Endothelial cell of umbilical vein (primary cell): ENCODE measurements around the gene RPL36A. TPM values are rescaled to one million over a fixed set of nuclear protein-coding genes. Genes with fewer than 3 reads are reported as not detected.

Experiments used
- BruUV-seq: library from RNA; stranded (reverse); fragments of 400-500 nt; replicated peaks from 2 replicates; lab custom pipeline; 2021; lab: Mats Ljungman, UMichigan
- CTCF ChIA-PET: fragments of 300-600, 350-600 bp; sonication (Branson Sonifier 250); formaldehyde crosslinking; loops from one replicate; lab custom pipeline; 2021; ENCODE audit warnings: antibody characterized with exemption, inconsistent platforms; lab: Charles Lee
- POLR2A ChIA-PET: fragments of 300-600, 350-600 bp; sonication (Branson Sonifier 250); formaldehyde crosslinking; loops from one replicate; lab custom pipeline; 2021; ENCODE audit warnings: antibody characterized with exemption, inconsistent platforms; lab: Charles Lee
- DNase-seq: peaks from one replicate; pipeline ENCODE4 v3.0.0-alpha.2; 2011; ENCODE audit warnings: low read depth, low spot score
- FAIRE-seq: peaks from 2 replicates; lab custom pipeline; 2011; peaks lifted over from hg19 to GRCh38; lab: Jason Lieb, UNC
- H2AFZ ChIP-seq: 2 replicates; pipeline ENCODE4 v1.6.0; 2012; ENCODE audit warnings: low read depth, low read length, control low read depth, inconsistent platforms
- H3K27ac ChIP-seq: 2 replicates; pipeline ENCODE4 v1.5.1; 2011; ENCODE audit warnings: low read depth, mild to moderate bottlenecking, control low read depth, low read length, moderate library complexity; ENCODE audit not compliant: insufficient read depth
- H3K27me3 ChIP-seq, 2 experiments: 2 replicates each; pipeline versions ENCODE4 v1.6.0 to v1.6.1; 2011; ENCODE audit warnings: low read length in 2 of 2, mixed read lengths in 1 of 2; ENCODE audit not compliant: control insufficient read depth in 2 of 2, insufficient read depth in 2 of 2
- H3K36me3 ChIP-seq, 2 experiments: 2 replicates in 1 of 2; 3 replicates in 1 of 2; pipeline ENCODE4 v1.5.1; 2011; ENCODE audit warnings: low read length in 2 of 2, mild to moderate bottlenecking in 1 of 2, moderate library complexity in 1 of 2; ENCODE audit not compliant: control insufficient read depth in 2 of 2, insufficient read depth in 2 of 2; ENCODE audit errors: extremely low read depth in 1 of 2
- H3K4me1 ChIP-seq: 3 replicates; pipeline ENCODE4 v1.5.1; 2011; ENCODE audit warnings: mild to moderate bottlenecking, low read length; ENCODE audit not compliant: control insufficient read depth, insufficient read depth; ENCODE audit errors: extremely low read depth
- H3K4me2 ChIP-seq: 2 replicates; pipeline ENCODE4 v1.6.1; 2011; ENCODE audit warnings: low read length, control low read depth, mixed read lengths; ENCODE audit not compliant: insufficient read depth
- H3K4me3 ChIP-seq, 3 experiments: fragments of 200-600 bp in 1 of 3; sonication (generic), shearing (Covaris generic) in 1 of 3; replicated peaks in 1 of 3; 2 replicates each; pipeline ENCODE4 v1.5.1; 2011 to 2016; ENCODE audit warnings: control low read depth in 3 of 3, low read length in 3 of 3, mild to moderate bottlenecking in 2 of 3, inconsistent platforms in 1 of 3, low read depth in 1 of 3, moderate library complexity in 1 of 3; ENCODE audit not compliant: insufficient read depth in 1 of 3
- H3K79me2 ChIP-seq: 2 replicates; pipeline ENCODE4 v1.6.0; 2012; ENCODE audit warnings: low read length, inconsistent platforms; ENCODE audit not compliant: control insufficient read depth, insufficient read depth
- H3K9ac ChIP-seq: replicated peaks from 2 replicates; pipeline ENCODE3; 2011; ENCODE audit warnings: low read length, control low read depth; ENCODE audit not compliant: insufficient read depth; ENCODE audit errors: extremely low read depth
- H3K9me1 ChIP-seq: replicated peaks from 3 replicates; pipeline ENCODE4 v1.6.0; 2011; ENCODE audit warnings: mild to moderate bottlenecking, low read length; ENCODE audit not compliant: control insufficient read depth, insufficient read depth; ENCODE audit errors: extremely low read depth
- H3K9me3 ChIP-seq: replicated peaks from 2 replicates; pipeline ENCODE4 v1.5.1; 2012; ENCODE audit warnings: low read length, inconsistent platforms; ENCODE audit not compliant: control insufficient read depth, insufficient read depth
- H4K20me1 ChIP-seq: replicated peaks from 2 replicates; pipeline ENCODE3; 2011; ENCODE audit warnings: mild to moderate bottlenecking, low read length; ENCODE audit not compliant: control insufficient read depth, insufficient read depth; ENCODE audit errors: extremely low read depth
- EZH2 ChIP-seq: IDR thresholded peaks from 2 replicates; pipeline ENCODE4 v1.6.1; 2012; ENCODE audit warnings: borderline replicate concordance, low read depth, mild to moderate bottlenecking, moderate library complexity, low read length, inconsistent platforms; ENCODE audit not compliant: severe bottlenecking
- FOS ChIP-seq: IDR thresholded peaks from 2 replicates; pipeline ENCODE4 v1.6.1; 2011; ENCODE audit warnings: mild to moderate bottlenecking, low read length, moderate library complexity, borderline replicate concordance; ENCODE audit not compliant: insufficient read depth
- GATA2 ChIP-seq: IDR thresholded peaks from 2 replicates; pipeline ENCODE4 v1.7.0; 2011; ENCODE audit warnings: low read depth, mild to moderate bottlenecking, moderate library complexity, mixed read lengths, low read length; ENCODE audit not compliant: insufficient read length, insufficient read depth
- JUN ChIP-seq: IDR thresholded peaks from 2 replicates; pipeline ENCODE4 v1.6.1; 2011; ENCODE audit warnings: borderline replicate concordance, low read depth; ENCODE audit not compliant: insufficient read length, insufficient read depth
- MYC ChIP-seq: IDR thresholded peaks from one replicate; pipeline ENCODE4 v1.6.1; 2011; ENCODE audit warnings: mild to moderate bottlenecking, low read depth, low read length
- POLR2A ChIP-seq: IDR thresholded peaks from 2 replicates; pipeline ENCODE4 v1.6.1; 2012; ENCODE audit warnings: low read depth, mild to moderate bottlenecking, control low read depth, low read length
- POLR2AphosphoS5 ChIP-seq: IDR thresholded peaks from 2 replicates; pipeline ENCODE4 v1.6.1; 2012; ENCODE audit warnings: low read depth, mild to moderate bottlenecking, control low read depth, low read length, moderate library complexity; ENCODE audit not compliant: insufficient read depth
- dilution Hi-C: fragments of 300-500 bp; cut with MboI; formaldehyde crosslinking; loops from one replicate; pipeline ENCODE4 v1.15.0; 2019; ENCODE audit warnings: low sequenced_read_pairs; ENCODE audit not compliant: extremely low pct_ligation_motif_present
- intact Hi-C: fragments of 100-400 bp; cut with micrococcal nuclease; formaldehyde crosslinking; loops from one replicate; pipeline ENCODE4 v1.10.0; 2022
- polyA plus RNA-seq, 4 experiments: library from polyadenylated mRNA; depleted of rRNA in 3 of 4; stranded (reverse) in 3 of 4; unstranded in 1 of 4; fragments of >200 nt; gene quantifications; 2 replicates each; pipeline versions ENCODE4 v1.2.1 to v1.2.3, GENCODE V29; 2011 to 2012; ENCODE audit warnings: missing spikeins in 1 of 4
- total RNA-seq: library from RNA; stranded (reverse); gene quantifications from 2 replicates; pipeline ENCODE4 v1.2.3, GENCODE V29; 2021
- TF ChIP-seq, protein P1 (sequence below), 2 donors: IDR thresholded peaks; 1 replicate in 1 of 2; 2 replicates in 1 of 2; pipeline ENCODE4 v1.5.1; 2011; ENCODE audit warnings: low read length in 2 of 2, mild to moderate bottlenecking in 2 of 2, moderate library complexity in 2 of 2, control low read depth in 1 of 2, inconsistent platforms in 1 of 2, low read depth in 1 of 2; ENCODE audit not compliant: insufficient read depth in 1 of 2; ENCODE audit errors: extremely low read depth in 1 of 2
- TF ChIP-seq, protein P2 (sequence below): IDR thresholded peaks from 2 replicates; pipeline ENCODE4 v1.6.1; 2011; ENCODE audit not compliant: insufficient read depth, insufficient read length

Gene RPL36A
- total and polyA plus RNA-seq, 2 donors (not counting 3 experiments of a cell fraction or from before 2014, with no cell fraction given): 284 to 1,196 TPM

DNA sequence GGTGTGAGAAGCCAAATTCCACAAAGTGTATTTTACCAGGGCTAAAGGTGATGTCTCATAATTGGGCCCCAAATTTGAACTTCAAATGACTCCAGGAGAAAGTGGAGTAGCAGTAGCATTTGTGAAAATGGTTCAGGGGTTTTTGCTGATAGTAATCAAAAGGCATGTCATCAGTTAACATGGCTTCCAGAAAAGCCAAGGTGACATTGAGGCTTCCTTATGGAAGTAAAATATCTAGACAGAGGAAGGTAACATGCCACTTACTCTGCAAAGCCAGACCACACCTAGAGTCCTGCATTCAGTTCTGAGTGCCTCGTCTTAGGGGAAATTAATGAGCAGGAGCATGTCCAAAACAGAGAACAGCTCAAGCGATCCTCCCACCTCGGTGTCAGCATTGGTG is 2.2 kb upstream of the RPL36A start:
- DNase-seq (no peak), FAIRE-seq (no peak)
- TF ChIP-seq, protein P1, sequence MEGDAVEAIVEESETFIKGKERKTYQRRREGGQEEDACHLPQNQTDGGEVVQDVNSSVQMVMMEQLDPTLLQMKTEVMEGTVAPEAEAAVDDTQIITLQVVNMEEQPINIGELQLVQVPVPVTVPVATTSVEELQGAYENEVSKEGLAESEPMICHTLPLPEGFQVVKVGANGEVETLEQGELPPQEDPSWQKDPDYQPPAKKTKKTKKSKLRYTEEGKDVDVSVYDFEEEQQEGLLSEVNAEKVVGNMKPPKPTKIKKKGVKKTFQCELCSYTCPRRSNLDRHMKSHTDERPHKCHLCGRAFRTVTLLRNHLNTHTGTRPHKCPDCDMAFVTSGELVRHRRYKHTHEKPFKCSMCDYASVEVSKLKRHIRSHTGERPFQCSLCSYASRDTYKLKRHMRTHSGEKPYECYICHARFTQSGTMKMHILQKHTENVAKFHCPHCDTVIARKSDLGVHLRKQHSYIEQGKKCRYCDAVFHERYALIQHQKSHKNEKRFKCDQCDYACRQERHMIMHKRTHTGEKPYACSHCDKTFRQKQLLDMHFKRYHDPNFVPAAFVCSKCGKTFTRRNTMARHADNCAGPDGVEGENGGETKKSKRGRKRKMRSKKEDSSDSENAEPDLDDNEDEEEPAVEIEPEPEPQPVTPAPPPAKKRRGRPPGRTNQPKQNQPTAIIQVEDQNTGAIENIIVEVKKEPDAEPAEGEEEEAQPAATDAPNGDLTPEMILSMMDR (IDR thresholded peaks at IDR 0.05; ENCODE audit: extremely low read depth in 1 of 2, insufficient read depth in 1 of 2, low read depth in 1 of 2, low read length in 2 of 2): no peak
- TF ChIP-seq, protein P2, sequence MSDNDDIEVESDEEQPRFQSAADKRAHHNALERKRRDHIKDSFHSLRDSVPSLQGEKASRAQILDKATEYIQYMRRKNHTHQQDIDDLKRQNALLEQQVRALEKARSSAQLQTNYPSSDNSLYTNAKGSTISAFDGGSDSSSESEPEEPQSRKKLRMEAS: no peak
- TF ChIP-seq JUN (no peak), MYC (no peak), FOS (no peak), POLR2A (no peak), GATA2 (no peak), EZH2 (no peak), POLR2AphosphoS5 (no peak)
- no peak overlapping the region for H3K9ac ChIP-seq
- no peak overlapping the region for H3K4me2 ChIP-seq
- H3K4me1 ChIP-seq: peaks cover 17% of the 10 kb centered on the region
- no peaks in the 10 kb centered on the region for H3K27me3 ChIP-seq
- no peak overlapping the region for H2AFZ ChIP-seq
- no peaks in the 10 kb centered on the region for H3K9me3 ChIP-seq
- no peaks in the 10 kb centered on the region for H4K20me1 ChIP-seq
- no peak overlapping the region for H3K27ac ChIP-seq
- intact Hi-C loops (no loop called here), dilution Hi-C loops (no loop called here)
- CTCF ChIA-PET: no interaction called here
- peaks cover 26% of the 10 kb centered on the region for H3K79me2 ChIP-seq
- H3K4me3 ChIP-seq: no peak overlapping the region
- H3K36me3 ChIP-seq: no peaks in the 10 kb centered on the region
- no peaks in the 10 kb centered on the region for H3K9me1 ChIP-seq
- BruUV-seq: no TSS peak
- POLR2A ChIA-PET: no interaction called here
